GM21526 (cell line): Measurements from ENCODE around the gene ZG16.

Source experiments
- ATAC-seq: cut with Tn5 transposase; IDR thresholded peaks from one replicate; pipeline ENCODE4 v1.9.1; 2021; ENCODE audit warnings: moderate library complexity; ENCODE audit not compliant: unreplicated experiment, low FRiP score

Gene ZG16

GRCh38 chr16:29807426-29808218, 29.6 kb downstream of the ZG16 start:
- no peak for ATAC-seq

GRCh38 chr16:29808219-29808900, 30.3 kb downstream of the ZG16 start:
- no peak for ATAC-seq

- ATAC-seq = no peak
Measured at GRCh38 chr16:29809031-29809747, 31.1 kb downstream of the ZG16 start.

DNA sequence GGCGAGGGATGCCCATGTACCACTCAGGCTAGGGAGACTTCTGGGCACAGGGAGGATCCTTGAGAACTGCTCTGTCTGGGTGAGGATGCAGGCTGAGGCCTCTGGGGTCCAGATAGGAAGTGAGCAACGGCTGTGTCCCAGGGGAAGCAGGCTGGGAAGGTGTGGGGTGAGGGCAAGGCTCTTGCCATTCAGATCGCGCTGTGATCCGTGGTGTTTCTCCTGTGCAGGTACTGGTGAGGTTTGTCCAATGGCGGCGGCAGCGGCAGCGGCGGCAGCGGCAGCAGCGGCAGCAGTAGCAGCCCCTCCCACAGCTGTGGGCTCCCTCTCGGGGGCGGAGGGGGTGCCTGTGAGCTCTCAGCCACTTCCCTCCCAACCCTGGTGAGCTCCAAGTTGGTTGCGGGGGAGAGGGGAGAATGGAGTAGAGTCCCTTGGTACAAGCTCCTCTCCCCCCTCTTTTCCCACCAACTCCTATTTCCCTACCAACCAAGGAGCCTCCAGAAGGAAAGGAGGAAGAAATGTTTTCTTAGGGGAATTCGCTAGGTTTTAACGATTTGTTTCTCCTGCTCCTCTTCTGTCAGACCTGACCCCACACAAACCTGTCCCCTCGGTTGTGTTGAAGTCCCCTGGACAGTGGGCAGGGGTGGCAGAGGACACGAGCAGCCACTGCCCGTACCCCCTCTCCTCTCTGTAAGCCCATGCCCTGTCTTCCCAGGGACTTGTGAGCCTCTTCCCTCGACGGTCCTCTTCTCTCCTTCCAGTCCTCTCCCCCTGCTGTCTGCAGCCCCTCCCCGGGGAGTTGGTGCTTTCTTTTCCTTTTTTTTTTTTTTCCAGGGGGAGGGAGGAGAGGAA, 32.0 kb downstream of the ZG16 start:
- no peak for ATAC-seq

DNA sequence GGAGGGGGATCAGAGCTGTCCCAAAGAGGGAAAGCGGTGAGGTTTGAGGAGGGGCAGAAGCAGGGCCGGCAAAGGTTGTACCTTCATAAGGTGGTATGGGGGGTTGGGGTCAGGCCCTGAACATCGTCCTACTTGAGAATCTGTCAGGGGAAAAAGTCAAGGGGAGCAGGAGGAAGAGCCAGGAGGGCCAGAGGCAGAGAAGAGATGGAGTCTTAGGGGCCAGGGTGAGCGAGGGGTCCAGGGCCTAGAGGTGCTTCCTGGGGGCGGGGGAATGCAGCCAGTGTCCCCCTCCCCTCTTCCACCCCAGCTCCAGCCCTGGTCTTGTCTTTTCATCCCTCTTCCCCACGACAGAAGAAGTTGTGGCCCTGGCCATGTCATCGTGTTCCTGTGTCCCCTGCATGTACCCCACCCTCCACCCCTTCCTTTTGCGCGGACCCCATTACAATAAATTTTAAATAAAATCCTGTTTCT, 32.7 kb downstream of the ZG16 start:
- ATAC-seq = no peak

GRCh38 chr16:29811170-29811895, 33.3 kb downstream of the ZG16 start:
- no peak for ATAC-seq

GRCh38 chr16:29811896-29812665, 34.0 kb downstream of the ZG16 start, which contains the start of gene PRRT2:
Gene PRRT2 (plus strand): TSS chr16:29812193. CDS start chr16:29813055, 862 bp downstream.
- ATAC-seq = no peak

DNA sequence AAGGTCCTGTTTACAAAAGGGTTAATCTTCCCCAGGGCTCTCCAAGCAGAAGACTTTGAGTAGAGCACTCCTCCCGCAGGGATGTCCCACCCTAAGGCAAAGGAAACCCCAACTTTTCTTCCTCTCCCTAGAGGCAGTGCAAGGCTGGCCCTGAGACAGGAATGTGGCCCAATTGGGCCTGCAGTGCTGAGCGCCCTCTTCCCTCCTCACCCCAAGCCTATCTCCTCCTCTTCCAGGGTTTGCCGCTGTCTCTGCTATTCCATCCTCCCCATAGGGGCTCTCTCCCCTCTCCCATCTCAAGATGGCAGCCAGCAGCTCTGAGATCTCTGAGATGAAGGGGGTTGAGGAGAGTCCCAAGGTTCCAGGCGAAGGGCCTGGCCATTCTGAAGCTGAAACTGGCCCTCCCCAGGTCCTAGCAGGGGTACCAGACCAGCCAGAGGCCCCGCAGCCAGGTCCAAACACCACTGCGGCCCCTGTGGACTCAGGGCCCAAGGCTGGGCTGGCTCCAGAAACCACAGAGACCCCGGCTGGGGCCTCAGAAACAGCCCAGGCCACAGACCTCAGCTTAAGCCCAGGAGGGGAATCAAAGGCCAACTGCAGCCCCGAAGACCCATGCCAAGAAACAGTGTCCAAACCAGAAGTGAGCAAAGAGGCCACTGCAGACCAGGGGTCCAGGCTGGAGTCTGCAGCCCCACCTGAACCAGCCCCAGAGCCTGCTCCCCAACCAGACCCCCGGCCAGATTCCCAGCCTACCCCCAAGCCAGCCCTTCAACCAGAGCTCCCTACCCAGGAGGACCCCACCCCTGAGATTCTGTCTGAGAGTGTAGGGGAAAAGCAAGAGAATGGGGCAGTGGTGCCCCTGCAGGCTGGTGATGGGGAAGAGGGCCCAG, 34.9 kb downstream of the ZG16 start:
- ATAC-seq = no peak

DNA sequence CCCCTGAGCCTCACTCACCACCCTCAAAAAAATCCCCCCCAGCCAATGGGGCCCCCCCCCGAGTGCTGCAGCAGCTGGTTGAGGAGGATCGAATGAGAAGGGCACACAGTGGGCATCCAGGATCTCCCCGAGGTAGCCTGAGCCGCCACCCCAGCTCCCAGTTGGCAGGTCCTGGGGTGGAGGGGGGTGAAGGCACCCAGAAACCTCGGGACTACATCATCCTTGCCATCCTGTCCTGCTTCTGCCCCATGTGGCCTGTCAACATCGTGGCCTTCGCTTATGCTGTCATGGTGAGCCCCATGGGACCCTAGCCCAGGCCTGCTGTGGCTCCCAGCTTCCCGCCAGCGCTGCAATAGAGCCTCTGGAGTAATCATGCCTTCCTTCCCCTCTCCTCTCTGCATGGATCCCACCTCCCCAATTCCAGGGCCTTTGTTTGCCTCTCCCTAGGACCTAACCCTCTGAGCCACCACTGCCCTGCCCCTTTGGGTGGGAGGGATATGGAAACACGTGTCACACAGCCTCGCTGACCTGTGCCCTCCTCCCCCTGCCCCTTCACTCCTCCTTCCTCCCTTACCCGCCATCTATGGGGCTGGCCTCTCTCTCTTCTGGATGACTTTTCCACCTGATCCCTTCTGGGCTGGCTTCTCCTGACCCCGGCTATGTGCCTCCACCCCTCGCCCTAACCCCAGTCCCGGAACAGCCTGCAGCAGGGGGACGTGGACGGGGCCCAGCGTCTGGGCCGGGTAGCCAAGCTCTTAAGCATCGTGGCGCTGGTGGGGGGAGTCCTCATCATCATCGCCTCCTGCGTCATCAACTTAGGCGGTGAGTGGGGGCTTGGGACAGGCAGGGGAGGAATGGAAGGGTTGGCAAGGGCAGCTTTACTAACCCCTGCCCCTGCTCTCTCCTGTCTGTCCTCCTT, 35.8 kb downstream of the ZG16 start:
- no peak for ATAC-seq

DNA sequence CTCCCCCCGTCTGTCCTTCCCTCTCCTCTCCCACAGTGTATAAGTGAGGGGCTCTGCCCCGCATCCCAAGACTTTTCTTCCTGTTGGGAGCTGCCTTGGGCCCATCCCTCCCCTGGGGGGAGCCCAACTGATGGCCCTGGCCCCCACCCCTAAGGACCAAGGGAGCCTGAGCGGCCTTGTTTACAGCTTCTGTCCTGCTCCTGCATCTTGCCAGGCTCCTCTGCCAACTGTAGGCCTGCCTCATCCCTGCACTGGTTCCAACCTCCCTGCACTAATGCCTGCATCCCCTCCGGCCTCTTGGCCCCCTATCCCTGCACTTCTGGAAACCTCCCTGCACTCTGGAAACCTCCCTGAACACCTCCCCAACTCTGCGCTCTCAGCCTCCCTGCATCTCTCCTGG, 36.5 kb downstream of the ZG16 start:
- ATAC-seq = no peak

- no peak for ATAC-seq
Measured at GRCh38 chr16:29815032-29815721, 37.1 kb downstream of the ZG16 start.

DNA sequence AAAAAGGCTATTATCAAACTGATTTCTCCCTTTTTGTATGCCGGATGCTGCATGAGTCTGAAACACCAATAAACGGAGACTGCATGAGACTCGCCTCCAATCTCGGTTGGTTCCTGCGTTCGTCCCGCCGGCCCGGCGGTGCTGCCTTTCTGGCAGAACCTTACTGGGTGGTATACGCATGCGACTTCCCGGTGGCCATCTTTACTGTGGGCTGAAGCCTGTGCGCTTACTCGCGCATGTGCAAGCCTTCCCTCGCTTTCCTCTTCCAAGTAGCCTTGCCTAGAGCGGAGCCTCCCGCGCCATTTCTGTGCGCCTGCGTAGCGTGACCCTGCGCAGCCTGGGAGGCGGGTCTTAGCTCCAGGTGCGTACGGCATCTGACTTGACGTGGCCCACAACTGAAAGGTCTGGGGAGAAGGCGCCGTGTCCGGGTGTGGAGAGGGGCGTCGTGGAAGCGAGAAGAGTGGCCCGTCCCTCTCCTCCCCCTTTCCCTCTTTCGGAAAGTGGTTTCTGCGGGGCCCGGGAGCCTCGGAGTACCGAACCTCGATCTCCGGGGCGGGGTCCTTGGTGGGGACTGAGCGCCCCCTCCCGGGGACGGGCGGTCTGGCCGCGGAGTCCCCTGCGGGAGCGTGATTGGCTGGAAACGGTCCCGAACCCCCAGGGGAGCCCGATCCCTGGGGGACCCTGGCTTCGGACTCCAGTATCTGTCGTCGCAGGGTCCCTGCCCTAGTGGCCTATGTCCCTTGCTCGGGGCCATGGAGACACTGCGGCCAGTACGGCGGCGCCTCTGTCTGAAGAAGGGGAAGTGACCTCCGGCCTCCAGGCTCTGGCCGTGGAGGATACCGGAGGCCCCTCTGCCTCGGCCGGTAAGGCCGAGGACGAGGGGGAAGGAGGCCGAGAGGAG, 38.0 kb downstream of the ZG16 start, which contains the start of gene PAGR1:
PAGR1 (plus strand) TSS at position 360 of the 901 bp plus-strand sequence; CDS start at position 734, 374 bp downstream.
- peak; percentile 46 for ATAC-seq

DNA sequence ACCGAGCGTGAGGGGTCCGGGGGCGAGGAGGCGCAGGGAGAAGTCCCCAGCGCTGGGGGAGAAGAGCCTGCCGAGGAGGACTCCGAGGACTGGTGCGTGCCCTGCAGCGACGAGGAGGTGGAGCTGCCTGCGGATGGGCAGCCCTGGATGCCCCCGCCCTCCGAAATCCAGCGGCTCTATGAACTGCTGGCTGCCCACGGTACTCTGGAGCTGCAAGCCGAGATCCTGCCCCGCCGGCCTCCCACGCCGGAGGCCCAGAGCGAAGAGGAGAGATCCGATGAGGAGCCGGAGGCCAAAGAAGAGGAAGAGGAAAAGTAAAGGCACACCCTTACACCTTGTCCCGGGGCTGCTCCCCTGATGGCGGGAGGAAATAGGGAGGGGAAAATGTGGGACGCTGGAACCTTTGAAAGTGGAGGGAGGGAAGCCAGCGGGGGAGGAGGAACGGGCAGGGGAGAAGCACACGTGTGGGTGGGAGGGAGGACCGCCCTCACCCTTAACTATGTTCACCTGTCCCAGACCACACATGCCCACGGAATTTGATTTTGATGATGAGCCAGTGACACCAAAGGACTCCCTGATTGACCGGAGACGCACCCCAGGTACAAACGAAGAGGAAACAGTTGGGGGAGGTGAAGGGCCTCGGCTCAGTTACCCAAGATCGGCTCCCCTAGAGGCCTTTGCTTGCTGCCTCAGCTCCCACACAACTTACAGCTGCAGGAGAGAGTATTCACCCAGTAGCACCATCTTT, 38.8 kb downstream of the ZG16 start:
- peak; percentile 2 for ATAC-seq

GRCh38 chr16:29818082-29818481, 40.0 kb downstream of the ZG16 start:
- ATAC-seq = no peak
